HG02840 (cell line): ENCODE data around the gene CXXC5.

Experiments used
- ATAC-seq: cut with Tn5 transposase; IDR thresholded peaks from one replicate; pipeline ENCODE4 v1.9.1; 2021; ENCODE audit warnings: mild to moderate bottlenecking, moderate library complexity, moderate number of reproducible peaks; ENCODE audit not compliant: unreplicated experiment, low FRiP score

CXXC5 gene

DNA sequence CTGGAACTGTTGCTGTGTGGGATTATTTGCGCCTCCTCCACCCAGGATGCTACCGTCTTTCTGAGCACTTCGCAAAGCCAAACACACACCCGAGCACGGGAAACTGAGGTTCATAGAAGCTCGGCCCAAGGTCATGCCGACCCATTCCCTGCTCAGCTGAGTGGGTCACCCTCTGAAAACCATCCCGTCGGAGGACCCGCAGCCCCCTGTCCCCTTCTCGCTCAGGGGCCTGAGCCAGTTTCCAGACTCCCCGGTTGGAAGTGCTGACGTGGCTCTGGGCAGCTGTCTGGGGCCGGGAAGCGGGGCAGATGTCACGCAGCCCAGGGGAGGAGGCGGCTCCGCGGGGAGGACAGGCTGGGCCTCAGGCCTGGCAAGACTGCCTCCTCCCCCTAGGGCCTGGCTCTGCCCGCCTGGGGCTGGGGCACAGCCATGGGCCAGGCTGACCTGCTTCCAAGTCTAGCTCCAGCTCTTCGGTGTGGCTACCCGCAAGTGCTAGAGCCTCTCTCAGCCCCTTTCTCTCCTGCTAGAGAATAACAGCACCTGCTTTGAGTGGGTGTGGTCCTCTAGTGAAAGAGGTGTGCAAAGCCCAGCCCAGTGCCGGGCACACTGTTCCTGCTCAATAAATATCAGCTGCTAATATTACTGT lies 9.9 kb upstream of the CXXC5 start:
- ATAC-seq, result no peak

DNA sequence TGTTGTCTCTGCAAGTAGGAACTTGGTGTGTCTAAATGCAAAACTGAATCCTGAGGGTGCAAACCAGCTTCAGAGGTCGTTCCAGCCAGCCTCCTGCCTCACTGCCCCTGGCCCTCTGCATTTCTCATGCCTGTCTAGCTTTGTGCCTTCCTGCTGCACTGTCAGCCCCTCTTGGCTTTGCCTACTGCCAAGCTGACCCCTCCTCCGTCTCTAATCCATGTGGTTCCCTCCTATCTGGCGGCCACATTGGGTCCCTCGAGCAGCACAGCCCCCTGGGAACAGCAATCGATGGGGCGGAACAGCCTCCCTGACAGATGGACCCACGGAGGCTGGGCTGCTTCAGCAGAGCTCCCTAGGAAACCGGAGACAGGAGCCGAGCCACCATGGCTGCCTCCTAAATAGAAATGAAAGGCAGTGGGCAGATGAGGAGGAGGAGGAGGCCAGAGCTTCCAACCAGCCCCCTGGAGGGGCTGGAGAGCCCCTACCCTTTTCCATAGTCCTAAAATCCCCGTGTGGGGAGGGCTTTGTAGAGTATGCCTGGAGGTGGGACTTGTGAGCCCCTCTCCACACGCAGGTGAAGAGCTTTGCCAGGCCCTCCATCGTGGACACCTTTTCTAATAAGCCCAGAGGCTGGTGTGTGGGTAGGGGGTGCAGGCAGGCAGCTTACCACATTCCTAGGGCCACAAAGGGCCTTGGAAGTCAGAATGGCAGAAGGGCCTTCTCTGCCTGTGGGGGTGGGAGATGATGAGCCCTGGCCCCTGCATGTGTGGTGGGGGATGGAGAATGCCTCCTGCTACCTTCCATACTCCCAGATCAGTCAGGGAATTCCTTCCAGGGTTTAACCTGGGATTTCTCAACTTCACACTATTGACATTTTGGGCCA lies 9.2 kb upstream of the CXXC5 start:
- no peak for ATAC-seq

DNA sequence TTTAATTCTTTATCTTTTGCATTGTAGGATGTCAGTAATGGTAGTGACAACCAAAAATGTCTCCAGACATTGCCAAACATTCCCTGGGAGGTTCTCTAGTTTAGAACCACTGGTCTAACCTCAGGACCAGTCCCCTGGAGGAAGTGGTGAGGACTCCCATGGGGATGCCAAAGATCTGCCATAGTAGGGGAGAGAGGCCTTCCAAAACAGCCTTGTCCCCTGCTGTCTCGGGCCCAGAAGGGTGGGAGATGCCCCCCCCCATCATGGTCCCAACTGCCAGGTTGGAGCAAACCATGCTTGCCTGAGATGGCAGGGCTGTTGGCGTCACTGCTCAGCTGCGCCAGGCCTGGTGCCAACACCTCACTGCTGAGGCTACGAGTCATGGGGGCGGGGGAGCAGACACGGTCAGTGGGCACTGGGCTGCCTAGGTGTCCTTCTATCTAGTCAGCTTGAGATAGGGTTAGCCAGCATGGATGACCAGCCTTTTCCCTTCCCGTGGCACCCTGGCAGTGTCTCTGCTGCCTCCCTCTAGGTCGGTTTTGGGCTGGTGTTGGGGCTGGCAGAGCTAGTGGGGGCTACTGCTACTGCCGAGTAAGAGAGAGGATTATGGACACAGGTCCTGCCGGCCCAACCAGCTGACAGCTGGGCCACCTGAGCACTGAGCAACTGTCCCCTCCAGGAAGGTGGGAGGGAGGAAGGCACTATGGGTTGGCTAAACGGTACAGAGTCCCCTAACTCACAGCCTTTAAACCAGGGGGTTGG lies 8.3 kb upstream of the CXXC5 start:
- no peak for ATAC-seq

DNA sequence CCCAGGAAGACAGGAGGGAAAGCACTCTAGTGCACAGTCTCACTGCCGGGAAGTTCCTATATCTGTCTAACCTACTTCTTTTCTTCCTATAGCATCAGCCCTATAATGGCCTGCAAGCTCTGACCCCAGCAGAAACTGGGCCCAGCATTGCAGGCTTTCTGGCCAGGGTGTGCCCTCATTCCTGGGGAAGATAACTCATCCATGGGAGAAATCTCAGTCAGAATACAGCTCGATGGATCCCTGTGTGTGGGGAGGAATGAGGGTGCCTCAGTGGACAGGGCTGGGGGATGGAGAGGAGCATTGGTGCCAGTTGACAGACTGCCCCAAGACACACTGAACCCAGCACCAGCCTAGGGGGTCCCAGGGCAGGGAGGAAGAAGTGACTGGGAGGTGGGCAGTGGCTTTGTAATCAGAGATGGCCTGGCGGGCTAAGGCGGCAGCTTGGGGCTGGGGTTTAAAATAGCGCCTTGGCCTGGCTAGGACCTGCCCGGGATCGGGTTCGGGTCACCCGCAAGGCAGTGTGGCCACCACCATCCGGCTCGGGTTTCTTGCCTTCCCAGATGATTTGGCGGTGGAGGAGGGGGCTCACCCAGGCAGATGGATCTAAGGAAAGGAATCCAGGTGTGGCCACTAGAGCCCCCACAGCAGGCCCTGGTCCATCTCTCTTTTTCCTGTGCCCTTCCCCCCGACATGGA lies 7.6 kb upstream of the CXXC5 start:
- no peak for ATAC-seq

DNA sequence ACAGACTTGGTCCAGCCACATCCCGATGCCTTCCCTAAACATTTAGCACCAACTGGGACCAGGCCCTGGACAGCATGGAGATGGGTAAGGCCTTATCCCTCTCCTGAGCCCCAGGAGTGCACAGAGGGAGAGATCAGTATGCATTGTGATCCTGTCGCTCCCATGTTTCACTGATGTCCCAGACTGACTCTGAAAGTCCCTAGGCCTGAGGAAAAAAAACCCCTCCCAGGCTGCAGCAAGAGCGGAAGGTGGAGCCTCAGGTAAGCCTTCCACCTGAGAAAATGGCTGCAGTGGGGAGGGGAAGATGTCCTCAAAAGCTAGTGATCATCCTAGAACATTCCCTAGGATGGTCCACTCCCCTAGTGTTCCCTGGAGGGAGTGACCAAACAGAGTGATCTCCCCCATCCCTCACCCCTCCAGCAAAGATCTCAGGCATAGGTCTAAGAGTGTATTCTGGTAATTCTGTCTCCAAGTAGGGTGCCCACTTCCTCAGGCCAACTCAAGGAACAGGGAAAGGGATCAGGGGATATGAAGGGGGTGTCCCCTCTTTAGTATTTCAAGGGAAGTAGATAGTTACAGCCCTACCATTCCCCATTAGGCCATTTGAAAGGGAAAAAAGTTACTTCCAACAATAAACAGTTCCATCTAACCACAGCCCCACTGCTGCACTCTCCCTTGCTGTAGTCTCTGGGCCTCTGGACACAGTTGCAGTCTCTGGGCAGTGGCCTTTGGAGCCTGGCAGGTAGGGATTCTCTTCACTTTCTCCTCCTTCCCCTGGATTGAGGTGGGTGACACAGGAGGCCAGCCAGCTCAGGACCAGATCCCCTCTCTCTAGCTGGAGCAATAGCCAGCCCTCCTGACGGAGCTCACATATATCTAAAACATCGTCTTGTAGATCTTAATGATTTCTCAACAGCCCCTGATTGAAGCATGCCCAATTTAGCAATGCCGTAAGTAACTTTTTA lies 6.8 kb upstream of the CXXC5 start:
- ATAC-seq, result no peak

DNA sequence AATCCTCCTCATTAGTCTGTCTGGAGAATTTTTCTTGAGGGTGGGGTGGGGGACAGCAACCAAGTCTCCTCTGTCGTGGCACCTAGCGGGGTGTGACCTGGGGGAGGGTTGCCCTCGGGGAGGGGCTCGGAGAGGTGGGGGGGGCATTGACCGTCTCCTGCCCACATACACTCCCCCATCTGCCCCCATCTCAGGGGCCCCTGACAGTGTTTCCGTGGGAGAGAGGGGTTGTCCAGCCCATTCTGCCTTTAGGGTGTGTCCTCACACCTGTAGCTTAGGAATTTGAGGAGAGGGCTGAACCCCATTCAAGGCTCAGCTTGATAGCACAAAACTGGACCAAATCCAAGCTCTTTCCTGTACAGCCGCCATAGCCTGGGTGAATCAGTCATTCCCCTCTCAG lies 5.9 kb upstream of the CXXC5 start:
- no peak for ATAC-seq

DNA sequence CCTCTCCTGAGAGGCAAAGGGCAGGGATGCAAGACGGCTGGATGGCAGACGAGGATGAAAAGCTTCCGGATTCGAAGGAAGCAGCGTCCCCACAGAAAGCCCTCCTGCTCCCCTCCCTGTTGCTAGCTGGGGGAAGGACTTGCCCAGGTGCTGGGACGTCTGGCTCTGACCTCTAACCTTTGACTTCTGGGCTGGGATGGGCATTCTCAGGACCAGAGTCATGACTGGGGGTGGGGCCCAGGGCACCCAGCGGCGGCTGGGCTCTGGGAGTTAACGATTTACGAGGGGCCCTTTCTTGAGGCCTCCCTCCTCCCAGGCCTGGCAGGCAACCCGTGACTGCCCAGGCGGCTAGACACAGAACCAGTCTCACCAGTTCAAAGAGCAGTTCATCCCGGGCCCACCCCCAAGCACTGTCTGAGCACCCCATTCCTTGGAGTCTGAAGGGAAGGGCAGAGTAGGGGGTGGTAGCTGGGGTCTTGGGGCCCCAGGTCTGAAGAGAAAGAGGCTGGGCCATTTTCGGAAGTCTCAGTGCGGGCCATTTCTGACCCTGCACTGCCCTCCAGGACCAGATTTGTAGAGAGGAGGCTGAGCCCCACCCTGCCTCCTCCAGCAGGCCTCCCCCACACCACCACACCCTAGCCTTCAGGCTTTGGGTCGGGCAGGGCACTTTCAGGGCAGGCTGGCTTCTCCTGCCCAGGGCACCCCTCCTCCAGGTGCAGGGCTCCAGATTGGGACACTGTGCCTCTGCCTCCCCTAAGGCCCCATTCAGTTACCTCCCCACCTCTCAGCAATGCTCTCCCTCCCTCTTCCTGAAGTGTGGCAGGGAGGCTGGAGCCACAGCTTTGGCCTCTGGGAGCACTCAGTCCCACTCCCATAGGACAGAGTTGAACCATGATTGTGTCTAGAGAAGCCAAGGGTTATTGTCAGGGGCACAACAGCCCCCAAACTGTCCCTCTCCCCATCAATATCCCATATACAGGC lies 5.0 kb upstream of the CXXC5 start:
- no peak for ATAC-seq

DNA sequence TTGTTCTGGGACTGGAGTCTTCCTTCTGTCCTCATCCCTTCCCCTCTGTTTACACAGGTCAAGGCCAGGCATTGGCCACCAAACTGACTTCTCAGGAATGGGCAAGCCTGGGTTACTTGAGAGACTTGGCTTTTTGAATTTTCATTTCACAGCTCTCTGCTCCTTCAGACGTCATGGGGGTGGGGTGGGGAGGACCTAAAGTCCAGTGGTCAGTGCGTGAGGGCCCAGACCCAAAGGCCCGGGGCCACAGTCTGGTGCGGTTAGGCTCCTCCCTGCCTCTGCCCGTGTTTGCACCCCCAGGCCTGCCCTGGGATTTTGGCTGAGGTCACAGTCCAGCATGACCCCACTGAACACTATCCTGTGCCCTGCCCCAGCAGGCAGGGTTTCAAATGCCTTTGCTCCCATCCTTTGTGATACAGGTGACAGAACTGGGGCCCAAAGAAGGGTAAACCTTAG lies 4.1 kb upstream of the CXXC5 start:
- no peak for ATAC-seq

DNA sequence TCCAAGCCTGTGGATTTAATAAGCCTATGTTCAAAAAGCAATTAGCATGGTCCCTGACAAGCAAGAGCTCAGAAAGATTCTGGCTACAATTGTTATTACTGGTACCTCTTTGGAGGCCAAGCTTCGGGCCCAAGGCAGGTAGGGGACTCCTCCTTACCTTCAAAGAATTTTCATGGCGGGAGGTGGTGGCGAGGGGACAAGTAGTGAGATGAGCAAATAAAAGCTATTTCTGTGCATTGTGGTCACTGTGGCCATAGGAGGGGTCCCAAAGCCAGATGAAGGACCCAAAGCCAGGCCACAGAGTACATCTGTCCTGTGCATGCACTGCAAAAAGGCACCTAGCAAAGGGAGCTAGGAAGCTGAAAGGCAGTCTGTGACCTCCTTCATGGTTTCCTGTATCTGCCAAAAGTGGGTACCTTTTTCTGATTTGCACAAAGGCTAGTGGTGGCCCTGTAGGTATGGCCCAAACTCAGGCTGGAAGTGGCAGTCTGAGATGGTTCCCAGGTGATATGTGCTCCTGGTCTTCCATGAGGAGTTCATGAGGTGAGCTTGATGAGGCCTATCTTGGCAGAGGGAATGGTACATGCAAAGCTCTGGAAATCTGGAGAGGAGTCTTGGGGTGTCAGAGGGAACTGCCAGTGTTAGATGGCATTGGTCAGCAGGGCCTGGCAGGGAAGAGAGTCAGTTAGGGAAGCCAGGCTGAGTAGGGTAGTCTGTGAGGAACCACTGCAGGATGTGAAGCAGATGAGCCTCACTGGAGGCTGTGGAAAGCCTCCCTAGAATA lies 3.3 kb upstream of the CXXC5 start:
- ATAC-seq, result no peak

DNA sequence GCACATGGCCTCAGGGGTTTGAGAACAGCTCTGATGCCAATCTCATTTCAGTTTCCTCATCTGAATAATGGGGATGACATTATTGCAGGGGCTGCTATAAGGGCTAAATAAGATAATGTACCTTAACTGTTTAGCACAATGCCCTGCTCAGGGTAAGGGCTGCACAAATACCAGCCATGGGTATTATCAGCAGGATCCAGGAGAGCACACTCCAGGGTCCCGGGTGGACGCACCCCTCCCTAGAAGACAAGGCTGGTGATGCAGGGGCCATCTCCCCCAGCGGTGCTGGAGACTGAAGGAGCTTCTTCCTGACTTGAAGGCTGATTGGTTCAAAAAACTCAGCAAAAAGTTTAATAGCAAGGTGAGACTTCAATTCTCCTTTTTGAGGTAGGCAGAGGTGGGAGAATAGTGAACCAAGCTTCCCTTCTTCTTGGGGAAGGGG lies 2.7 kb upstream of the CXXC5 start:
- ATAC-seq, result no peak

DNA sequence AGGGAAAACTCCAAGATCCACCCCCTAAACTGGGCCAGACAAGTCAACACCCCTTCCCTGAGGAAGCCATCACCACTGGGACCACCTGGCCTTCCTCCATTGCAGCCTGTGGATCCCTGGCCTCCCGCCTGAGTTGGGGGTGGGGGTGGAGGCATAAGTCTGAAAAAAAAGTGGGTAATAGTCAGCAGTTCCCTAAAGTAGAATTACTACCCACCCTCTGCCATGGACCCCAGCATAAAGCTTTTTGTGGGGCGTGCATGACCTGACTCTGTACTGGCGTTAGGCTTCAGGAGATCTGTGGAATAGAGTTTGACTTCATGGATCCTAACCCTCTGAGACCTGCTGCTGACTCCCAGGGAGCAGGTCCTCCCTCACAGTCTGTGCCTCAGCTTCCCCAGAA lies 2.0 kb upstream of the CXXC5 start:
- no peak for ATAC-seq

DNA sequence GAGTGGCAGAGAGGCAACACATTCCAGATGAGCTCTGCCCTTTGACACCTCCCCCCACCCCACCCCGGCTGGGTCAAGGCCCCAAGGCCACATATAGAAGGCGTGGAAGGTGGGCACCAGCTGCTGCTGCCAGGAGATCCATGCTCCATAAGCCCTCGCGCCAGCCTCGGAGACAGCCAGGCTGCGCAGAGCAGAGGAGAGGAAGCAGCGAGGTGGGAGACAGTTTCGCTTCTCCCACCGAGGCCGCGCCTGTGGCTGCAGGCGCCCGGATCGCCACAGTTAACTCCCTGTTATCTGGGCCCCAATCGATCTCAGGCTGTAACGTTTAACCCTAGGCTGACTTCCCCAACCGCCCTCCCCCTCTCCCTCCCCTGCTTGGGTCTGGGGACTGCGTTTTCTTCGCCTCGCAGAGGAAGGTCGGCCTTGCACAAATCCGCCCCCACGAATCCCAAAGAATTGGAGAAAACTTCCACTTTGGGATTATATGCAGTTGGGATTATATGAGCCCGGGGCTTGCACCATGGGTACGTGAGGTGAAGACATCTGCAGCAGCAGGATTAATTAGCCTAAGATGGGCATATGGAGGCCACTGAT lies 1.1 kb upstream of the CXXC5 start:
- ATAC-seq, result no peak

DNA sequence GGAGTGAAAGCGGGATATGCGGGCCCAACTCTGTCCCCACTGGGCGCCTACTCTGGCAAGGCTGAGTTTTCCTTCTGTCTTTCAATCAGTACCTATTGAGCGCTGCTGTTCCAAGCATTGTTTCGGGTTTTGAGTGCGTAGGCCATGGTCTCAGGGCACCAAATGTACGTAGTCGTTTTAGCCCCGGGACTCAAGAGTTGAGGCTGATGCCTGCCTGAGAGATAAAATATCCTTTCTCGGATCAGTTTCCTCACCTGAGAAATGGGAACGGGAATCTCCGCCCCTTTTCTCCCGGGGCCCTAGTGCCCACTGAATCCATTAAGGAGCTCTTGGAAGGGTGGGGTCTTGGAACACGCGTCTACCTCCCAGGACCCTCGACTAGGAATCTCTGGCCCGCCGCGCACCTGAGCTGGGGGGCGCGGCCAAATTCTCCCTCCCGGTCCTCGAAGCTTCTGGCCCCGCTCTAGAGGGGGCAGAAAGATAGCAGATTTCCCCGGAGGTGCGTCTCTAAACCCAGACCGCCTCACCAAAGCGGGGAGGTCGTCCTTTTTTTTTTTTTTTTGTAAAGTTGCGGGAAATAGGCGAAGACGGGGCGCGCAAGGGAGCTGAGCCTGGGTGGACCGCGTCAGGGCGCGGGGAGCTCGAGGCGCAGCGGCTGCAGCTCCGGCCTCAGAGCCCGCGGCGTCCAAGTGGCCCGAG lies 494 bp upstream of the CXXC5 start:
- ATAC-seq, result no peak

DNA sequence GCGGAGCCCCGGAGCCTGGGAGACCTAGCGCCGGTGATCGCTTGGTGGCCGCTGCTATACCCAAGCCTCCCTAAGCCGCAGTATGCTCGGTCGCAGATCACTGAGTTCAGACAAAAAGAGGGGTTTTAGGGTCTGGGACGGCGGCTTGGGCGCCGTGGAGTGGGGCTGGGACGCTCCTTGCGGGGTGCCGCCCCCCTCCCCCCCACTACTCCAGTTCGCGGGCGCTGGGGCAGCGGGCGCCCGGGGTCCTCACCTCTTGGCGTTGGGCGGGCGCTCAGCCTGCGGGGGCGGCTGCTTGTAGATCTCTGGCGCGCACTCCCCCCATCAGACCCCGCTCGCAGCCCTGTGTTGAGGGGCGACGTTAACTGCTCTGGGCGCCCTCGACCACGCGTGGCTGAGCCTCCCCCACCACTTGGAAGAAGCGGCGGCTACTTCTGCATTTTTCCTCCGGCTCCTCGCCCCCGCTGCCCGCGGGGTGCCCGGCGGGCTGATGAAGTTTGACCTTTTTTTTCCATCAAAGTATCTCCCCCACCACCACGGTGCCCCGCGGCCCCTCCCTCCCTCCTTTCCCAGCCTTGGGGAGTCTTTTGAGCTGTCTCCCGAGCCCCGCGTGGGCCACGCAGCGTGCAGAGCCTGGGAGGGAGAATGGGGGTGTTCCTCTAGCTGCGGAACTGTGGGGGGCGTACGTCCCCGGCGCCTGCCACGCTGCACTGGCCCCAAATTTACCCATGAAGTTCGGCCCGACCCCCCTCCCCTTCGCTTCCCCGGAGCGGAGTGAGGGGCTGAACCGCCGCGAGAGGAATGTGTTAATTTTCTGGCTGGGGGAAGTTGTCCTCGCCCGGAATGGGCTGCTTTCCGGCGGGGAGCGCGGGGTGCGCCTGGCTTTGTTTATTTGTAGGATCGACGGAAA lies 1.2 kb downstream of the CXXC5 start:
- ATAC-seq, result no peak

DNA sequence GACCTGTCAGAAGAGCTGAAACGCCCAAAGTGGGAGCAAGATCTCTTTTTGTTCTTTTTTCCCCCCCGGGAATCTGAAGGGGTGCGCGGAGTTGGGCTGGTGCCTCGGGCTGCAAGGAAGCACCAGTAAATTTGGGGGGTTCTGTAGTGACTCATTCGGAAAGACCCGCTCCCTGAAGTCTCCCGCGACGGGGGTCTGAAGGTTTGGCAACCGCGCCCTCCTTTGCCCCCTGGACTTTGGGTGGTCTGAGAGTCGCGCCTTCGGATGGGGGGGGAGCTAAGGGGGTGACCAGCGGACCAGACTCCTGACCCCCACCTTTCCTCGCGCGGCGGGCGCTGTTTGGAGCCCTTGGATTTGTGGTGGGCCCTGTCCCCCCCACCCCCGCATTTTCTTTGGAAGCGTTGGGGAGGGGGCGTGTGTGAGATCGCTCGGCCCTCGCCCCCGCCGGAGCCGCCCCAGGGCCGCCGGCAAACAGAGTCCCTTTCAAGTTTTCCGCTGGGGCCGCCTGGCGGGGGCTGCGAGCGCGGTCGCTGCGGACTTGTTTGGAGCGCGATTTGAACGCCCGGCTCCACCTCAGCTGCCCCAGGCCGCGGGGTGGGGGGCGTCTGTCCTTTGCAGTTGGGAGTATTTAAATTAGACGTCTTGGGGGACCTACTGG lies 2.0 kb downstream of the CXXC5 start:
- no peak for ATAC-seq
